HepG2 (cell line): ENCODE results near the gene GSTA1. TPM values are rescaled to one million over a fixed set of nuclear protein-coding genes. Genes with fewer than 3 reads are reported as not detected.

Source experiments
- ATAC-seq: fragments of 200-7000 bp; cut with Tn5 transposase; 3 replicates; pipeline ENCODE4 v1.9.1; 2020; ENCODE audit warnings: mild to moderate bottlenecking, moderate library complexity
- BruUV-seq: library from RNA; stranded (reverse); fragments of 400-500 nt; replicated peaks from 2 replicates; lab custom pipeline; 2021; lab: Mats Ljungman, UMichigan
- CTCF ChIA-PET: fragments of 300-600 bp; formaldehyde crosslinking; extraction: SDS; loops from one replicate; lab custom pipeline; 2021; ENCODE audit warnings: low total read pairs, inconsistent platforms, low intra/inter-chr PET ratio; lab: Yijun Ruan, JAX
- POLR2A ChIA-PET: fragments of 350-600 bp; sonication (Branson Sonifier 250); formaldehyde crosslinking; loops from one replicate; lab custom pipeline; 2020; ENCODE audit warnings: antibody characterized with exemption, inconsistent platforms; lab: Yijun Ruan, JAX
- DNase-seq: peaks from one replicate; pipeline ENCODE4 v3.0.0-alpha.2; 2015; ENCODE audit warnings: low spot score
- FAIRE-seq: peaks from 3 replicates; lab custom pipeline; 2011; peaks lifted over from hg19 to GRCh38; lab: Jason Lieb, UNC
- H2AFZ ChIP-seq: one replicate; pipeline ENCODE4 v1.6.1; 2011; ENCODE audit warnings: low read length, inconsistent platforms
- H3K27ac ChIP-seq: fragments of 300-600 bp; 3 replicates; pipeline ENCODE4 v1.8.0; 2011; ENCODE audit warnings: mixed run types, mild to moderate bottlenecking, mixed read lengths, low read length, inconsistent platforms; ENCODE audit not compliant: insufficient read depth; ENCODE audit errors: extremely low read length
- H3K27me3 ChIP-seq, 2 experiments: fragments of 200-600 bp in 1 of 2; 2 replicates in 1 of 2; 3 replicates in 1 of 2; pipeline versions ENCODE4 v1.6.0 to v1.8.0; 2011; ENCODE audit warnings: low read length in 2 of 2, mild to moderate bottlenecking in 2 of 2, moderate library complexity in 2 of 2, inconsistent platforms in 1 of 2; ENCODE audit not compliant: insufficient read depth in 2 of 2, control insufficient read depth in 1 of 2
- H3K36me3 ChIP-seq, 2 experiments: fragments of 200-600 bp in 1 of 2; replicated peaks in 1 of 2; 2 replicates in 1 of 2; 3 replicates in 1 of 2; pipeline versions ENCODE4 v1.5.1 to v1.8.0; 2011; ENCODE audit warnings: low read length in 2 of 2, inconsistent platforms in 1 of 2; ENCODE audit not compliant: insufficient read depth in 2 of 2, control insufficient read depth in 1 of 2
- H3K4me1 ChIP-seq: 2 replicates; pipeline ENCODE4 v1.5.1; 2012; ENCODE audit warnings: low read length, inconsistent platforms; ENCODE audit not compliant: insufficient read depth
- H3K4me2 ChIP-seq: 2 replicates; pipeline ENCODE4 v1.6.0; 2011; ENCODE audit warnings: low read depth, low read length, inconsistent platforms
- H3K4me3 ChIP-seq, 3 experiments: fragments of 200-600 bp in 1 of 3; sonication (generic), shearing (Covaris generic) in 1 of 3; replicated peaks in 1 of 3; 2 replicates each; pipeline ENCODE4 v1.5.1; 2011 to 2016; ENCODE audit warnings: low read length in 3 of 3, inconsistent platforms in 2 of 3, low read depth in 2 of 3, mild to moderate bottlenecking in 2 of 3, control low read depth in 1 of 3, mixed read lengths in 1 of 3; ENCODE audit not compliant: insufficient read depth in 1 of 3
- H3K79me2 ChIP-seq: one replicate; pipeline ENCODE4 v1.6.1; 2011; ENCODE audit warnings: low read length, inconsistent platforms; ENCODE audit not compliant: insufficient read depth
- H3K9ac ChIP-seq: 2 replicates; pipeline ENCODE4 v1.6.0; 2011; ENCODE audit warnings: mild to moderate bottlenecking, low read depth, low read length, inconsistent platforms; ENCODE audit not compliant: insufficient read depth
- H3K9me3 ChIP-seq: 2 replicates; pipeline ENCODE4 v1.5.1; 2012; ENCODE audit warnings: mild to moderate bottlenecking, low read length
- H4K20me1 ChIP-seq: 2 replicates; pipeline ENCODE4 v1.6.0; 2011; ENCODE audit warnings: inconsistent platforms, mild to moderate bottlenecking, low read length, moderate library complexity; ENCODE audit not compliant: insufficient read depth
- BRCA1 ChIP-seq: sonication (generic); formaldehyde crosslinking; IDR thresholded peaks from 2 replicates; pipeline ENCODE4 v1.4.0; 2020; ENCODE audit warnings: missing genetic modification reagents
- GLMP ChIP-seq: sonication (generic); formaldehyde crosslinking; IDR thresholded peaks from 2 replicates; pipeline ENCODE4 v1.9.0; 2021; ENCODE audit warnings: missing genetic modification reagents, mild to moderate bottlenecking, borderline replicate concordance
- MNT ChIP-seq: fragments of 450-650 bp; IDR thresholded peaks from 2 replicates; pipeline ENCODE4 v1.6.1; 2016
- NFIC ChIP-seq: IDR thresholded peaks from 2 replicates; pipeline ENCODE4 v1.6.1; 2012; ENCODE audit warnings: mild to moderate bottlenecking, low read length, inconsistent platforms
- NR3C1 ChIP-seq: sonication (generic); formaldehyde crosslinking; IDR thresholded peaks from 2 replicates; pipeline ENCODE4 v1.4.0; 2020; ENCODE audit warnings: missing genetic modification reagents
- PITX1 ChIP-seq: sonication (generic); formaldehyde crosslinking; IDR thresholded peaks from 2 replicates; pipeline ENCODE4 v1.5.1; 2020; ENCODE audit warnings: mild to moderate bottlenecking, missing genetic modification reagents
- RAD51 ChIP-seq: fragments of 450-650 bp; IDR thresholded peaks from 2 replicates; pipeline ENCODE4 v1.6.1; 2016; ENCODE audit warnings: borderline replicate concordance
- ZFP36L1 ChIP-seq: sonication (generic); formaldehyde crosslinking; IDR thresholded peaks from 2 replicates; pipeline ENCODE4 v1.8.0; 2022; ENCODE audit warnings: mild to moderate bottlenecking, missing genetic modification reagents, moderate library complexity
- ZNF335 ChIP-seq: sonication (generic); formaldehyde crosslinking; IDR thresholded peaks from 2 replicates; pipeline ENCODE4 v1.4.0; 2020; ENCODE audit warnings: missing genetic modification reagents
- ZNF713 ChIP-seq: sonication (generic); formaldehyde crosslinking; IDR thresholded peaks from 2 replicates; pipeline ENCODE4 v1.4.0; 2020; ENCODE audit warnings: mild to moderate bottlenecking, missing genetic modification reagents
- WGBS: methylation state at CpG from one replicate; pipeline ENCODE4 v1.1.6; 2017; ENCODE audit warnings: low lambda C conversion rate; 5-methylcytosine and 5-hydroxymethylcytosine counted together
- in situ Hi-C: cut with HindIII; loops from 2 replicates; pipeline ENCODE4 v1.10.0; 2017; ENCODE audit warnings: low pct_unique_long_range_greater_than_20kb; ENCODE audit not compliant: extremely low pct_ligation_motif_present
- intact Hi-C: fragments of 100-400 bp; cut with micrococcal nuclease; formaldehyde crosslinking; loops from one replicate; pipeline ENCODE4 v1.10.0; 2022; ENCODE audit not compliant: unreplicated experiment
- polyA plus RNA-seq, 8 experiments: library from polyadenylated mRNA; depleted of rRNA in 3 of 8; stranded (reverse) in 7 of 8; unstranded in 1 of 8; fragments of >200 nt; fragmentation: Illumina TruSeq in 4 of 8; extraction: Trizol in 4 of 8; gene quantifications; 2 replicates each; pipeline versions ENCODE4 v1.2.1 to v1.2.3, GENCODE V29; 2011 to 2016; ENCODE audit warnings: low read depth in 4 of 8, missing spikeins in 1 of 8, mixed read lengths in 1 of 8; ENCODE audit not compliant: insufficient read depth in 1 of 8
- total RNA-seq, 5 experiments: library from RNA; depleted of rRNA; stranded (reverse); fragments of >200 nt; fragmentation: Illumina TruSeq; extraction: Trizol; gene quantifications; 2 replicates each; pipeline ENCODE4 v1.2.3, GENCODE V29; 2016; ENCODE audit warnings: low read depth in 1 of 5
- TF ChIP-seq, protein P1 (sequence below): sonication (generic); formaldehyde crosslinking; IDR thresholded peaks from 2 replicates; pipeline ENCODE4 v1.8.1; 2022; ENCODE audit warnings: low read depth, mild to moderate bottlenecking, missing genetic modification reagents
- TF ChIP-seq, protein P2 (sequence below): sonication (generic); formaldehyde crosslinking; IDR thresholded peaks from 2 replicates; pipeline ENCODE4 v1.4.0; 2020; ENCODE audit warnings: missing genetic modification reagents
- TF ChIP-seq, protein P3 (sequence below): sonication (generic); formaldehyde crosslinking; IDR thresholded peaks from 2 replicates; pipeline ENCODE4 v1.4.0; 2020; ENCODE audit warnings: mild to moderate bottlenecking, missing genetic modification reagents, borderline replicate concordance

Gene GSTA1
- total and polyA plus RNA-seq, 2 of the 13 experiments (the other 11 are each of a cell fraction or from before 2014, with no cell fraction given) = 6.2 to 282 TPM

DNA sequence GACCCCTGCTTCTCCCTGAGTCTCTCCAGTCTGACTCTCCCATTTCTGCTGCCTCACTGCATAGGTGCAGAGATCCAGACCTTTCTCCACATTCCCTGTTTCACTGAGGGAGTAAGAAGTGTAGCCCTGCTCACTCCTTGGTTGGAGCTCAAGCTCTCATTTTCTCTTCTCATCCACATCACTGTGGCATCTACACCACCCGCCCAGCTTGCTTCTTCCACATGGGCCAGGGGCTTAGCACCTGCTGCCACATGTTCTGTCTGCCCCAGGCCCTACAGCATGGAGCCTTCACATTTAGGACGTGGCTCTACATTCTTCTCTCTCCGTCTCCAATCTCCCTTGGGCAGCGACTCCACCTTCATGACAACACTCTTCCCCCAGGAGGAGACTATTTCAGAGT is 45.5 kb upstream of the GSTA1 start:
- Histone ChIP-seq H3K27me3 (peaks cover 1 to 3% of the 10 kb centered on the region in 2 experiments; a peak in 1 of 5 replicates), H3K27ac (no peak overlapping the region), H3K4me3 (no peak overlapping the region), H3K4me2 (no peak overlapping the region), H3K79me2 (no peaks in the 10 kb centered on the region), H3K9me3 (peaks cover 12% of the 10 kb centered on the region), H2AFZ (no peak overlapping the region), H4K20me1 (no peaks in the 10 kb centered on the region), H3K9ac (no peak overlapping the region), H3K36me3 (no peaks in the 10 kb centered on the region), H3K4me1 (peaks cover 15% of the 10 kb centered on the region)
- TF ChIP-seq BRCA1 (CRISPR knock-in tag) (no peak), ZFP36L1 (no peak), NFIC (no peak), MNT (peak; percentile 54; the same call in 1 of the 2 replicates), RAD51 (0 out of 2 replicates have a peak, but pooled peaks have one; percentile 19), GLMP (CRISPR knock-in tag) (no peak), ZNF335 (CRISPR knock-in tag) (no peak), PITX1 (no peak), ZNF713 (CRISPR knock-in tag) (no peak), NR3C1 (CRISPR knock-in tag) (no peak)
- TF ChIP-seq, protein P1, sequence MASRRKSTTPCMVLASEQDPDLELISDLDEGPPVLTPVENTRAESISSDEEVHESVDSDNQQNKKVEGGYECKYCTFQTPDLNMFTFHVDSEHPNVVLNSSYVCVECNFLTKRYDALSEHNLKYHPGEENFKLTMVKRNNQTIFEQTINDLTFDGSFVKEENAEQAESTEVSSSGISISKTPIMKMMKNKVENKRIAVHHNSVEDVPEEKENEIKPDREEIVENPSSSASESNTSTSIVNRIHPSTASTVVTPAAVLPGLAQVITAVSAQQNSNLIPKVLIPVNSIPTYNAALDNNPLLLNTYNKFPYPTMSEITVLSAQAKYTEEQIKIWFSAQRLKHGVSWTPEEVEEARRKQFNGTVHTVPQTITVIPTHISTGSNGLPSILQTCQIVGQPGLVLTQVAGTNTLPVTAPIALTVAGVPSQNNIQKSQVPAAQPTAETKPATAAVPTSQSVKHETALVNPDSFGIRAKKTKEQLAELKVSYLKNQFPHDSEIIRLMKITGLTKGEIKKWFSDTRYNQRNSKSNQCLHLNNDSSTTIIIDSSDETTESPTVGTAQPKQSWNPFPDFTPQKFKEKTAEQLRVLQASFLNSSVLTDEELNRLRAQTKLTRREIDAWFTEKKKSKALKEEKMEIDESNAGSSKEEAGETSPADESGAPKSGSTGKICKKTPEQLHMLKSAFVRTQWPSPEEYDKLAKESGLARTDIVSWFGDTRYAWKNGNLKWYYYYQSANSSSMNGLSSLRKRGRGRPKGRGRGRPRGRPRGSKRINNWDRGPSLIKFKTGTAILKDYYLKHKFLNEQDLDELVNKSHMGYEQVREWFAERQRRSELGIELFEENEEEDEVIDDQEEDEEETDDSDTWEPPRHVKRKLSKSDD (CRISPR knock-in tag) = no peak
- TF ChIP-seq, protein P2, sequence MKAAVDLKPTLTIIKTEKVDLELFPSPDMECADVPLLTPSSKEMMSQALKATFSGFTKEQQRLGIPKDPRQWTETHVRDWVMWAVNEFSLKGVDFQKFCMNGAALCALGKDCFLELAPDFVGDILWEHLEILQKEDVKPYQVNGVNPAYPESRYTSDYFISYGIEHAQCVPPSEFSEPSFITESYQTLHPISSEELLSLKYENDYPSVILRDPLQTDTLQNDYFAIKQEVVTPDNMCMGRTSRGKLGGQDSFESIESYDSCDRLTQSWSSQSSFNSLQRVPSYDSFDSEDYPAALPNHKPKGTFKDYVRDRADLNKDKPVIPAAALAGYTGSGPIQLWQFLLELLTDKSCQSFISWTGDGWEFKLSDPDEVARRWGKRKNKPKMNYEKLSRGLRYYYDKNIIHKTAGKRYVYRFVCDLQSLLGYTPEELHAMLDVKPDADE = no peak
- TF ChIP-seq, protein P3, sequence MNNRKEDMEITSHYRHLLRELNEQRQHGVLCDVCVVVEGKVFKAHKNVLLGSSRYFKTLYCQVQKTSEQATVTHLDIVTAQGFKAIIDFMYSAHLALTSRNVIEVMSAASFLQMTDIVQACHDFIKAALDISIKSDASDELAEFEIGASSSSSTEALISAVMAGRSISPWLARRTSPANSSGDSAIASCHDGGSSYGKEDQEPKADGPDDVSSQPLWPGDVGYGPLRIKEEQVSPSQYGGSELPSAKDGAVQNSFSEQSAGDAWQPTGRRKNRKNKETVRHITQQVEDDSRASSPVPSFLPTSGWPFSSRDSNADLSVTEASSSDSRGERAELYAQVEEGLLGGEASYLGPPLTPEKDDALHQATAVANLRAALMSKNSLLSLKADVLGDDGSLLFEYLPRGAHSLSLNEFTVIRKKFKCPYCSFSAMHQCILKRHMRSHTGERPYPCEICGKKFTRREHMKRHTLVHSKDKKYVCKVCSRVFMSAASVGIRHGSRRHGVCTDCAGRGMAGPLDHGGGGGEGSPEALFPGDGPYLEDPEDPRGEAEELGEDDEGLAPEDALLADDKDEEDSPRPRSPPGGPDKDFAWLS = no peak
- FAIRE-seq = no peak
- intact Hi-C loops = no loop called here
- BruUV-seq = no TSS peak
- ChIA-PET CTCF (no interaction called here), POLR2A (no interaction called here)
- 44% methylated on average over 4 of the region's 4 CpGs for WGBS
- no peak for DNase-seq
- in situ Hi-C loops = no loop called here
- no peak for ATAC-seq
